Common myeloid progenitor, CD34-positive (primary cell): ENCODE data around the gene SLC25A25.

Experiments
- CTCF ChIA-PET: fragments of 350-600 bp; sonication (Branson Sonifier 250); formaldehyde crosslinking; loops from one replicate; lab custom pipeline; 2021; ENCODE audit warnings: antibody characterized with exemption; lab: Charles Lee
- POLR2A ChIA-PET: fragments of 350-600 bp; sonication (Branson Sonifier 250); formaldehyde crosslinking; loops from one replicate; lab custom pipeline; 2021; ENCODE audit warnings: antibody characterized with exemption; lab: Charles Lee
- DNase-seq, 3 donors: peaks; one replicate each; pipeline versions ENCODE4 v3.0.0 to v3.0.0-alpha.2; 2013
- H3K27ac ChIP-seq, 2 experiments: 1 replicate in 1 of 2; 2 replicates in 1 of 2; pipeline ENCODE4 v1.7.0; 2013; ENCODE audit warnings: inconsistent platforms in 2 of 2, low read length in 2 of 2, mild to moderate bottlenecking in 2 of 2, low read depth in 1 of 2, moderate library complexity in 1 of 2; ENCODE audit not compliant: severe bottlenecking in 2 of 2, insufficient read depth in 1 of 2, poor library complexity in 1 of 2
- H3K27me3 ChIP-seq, 5 experiments: replicated peaks in 2 of 5; 1 replicate in 3 of 5; 2 replicates in 2 of 5; pipeline versions ENCODE4 v1.6.1 to v1.7.0; 2013; ENCODE audit warnings: low read length in 4 of 5, mild to moderate bottlenecking in 2 of 5, moderate library complexity in 2 of 5, inconsistent platforms in 1 of 5; ENCODE audit not compliant: insufficient read depth in 5 of 5, control insufficient read depth in 4 of 5
- H3K36me3 ChIP-seq, 4 experiments: 1 replicate in 2 of 4; 2 replicates in 2 of 4; pipeline versions ENCODE4 v1.6.1 to v1.7.0; 2013; ENCODE audit warnings: low read length in 3 of 4, control low read depth in 1 of 4, mild to moderate bottlenecking in 1 of 4; ENCODE audit not compliant: control insufficient read depth in 4 of 4, insufficient read depth in 4 of 4
- H3K4me1 ChIP-seq, 4 experiments: 1 replicate in 3 of 4; 2 replicates in 1 of 4; pipeline versions ENCODE4 v1.6.1 to v1.7.1; 2013; ENCODE audit warnings: low read length in 3 of 4, mild to moderate bottlenecking in 3 of 4, control low read depth in 1 of 4, inconsistent platforms in 1 of 4, moderate library complexity in 1 of 4; ENCODE audit not compliant: control insufficient read depth in 4 of 4, insufficient read depth in 4 of 4; ENCODE audit errors: control extremely low read depth in 1 of 4
- H3K4me3 ChIP-seq, 7 experiments: 1 replicate in 4 of 7; 2 replicates in 3 of 7; pipeline versions ENCODE4 v1.5.1 to v1.7.0; 2013; ENCODE audit warnings: mild to moderate bottlenecking in 7 of 7, low read length in 6 of 7, moderate library complexity in 6 of 7, inconsistent platforms in 2 of 7, low read depth in 2 of 7, control low read depth in 1 of 7; ENCODE audit not compliant: insufficient read depth in 4 of 7, control insufficient read depth in 1 of 7; ENCODE audit errors: extremely low read depth in 1 of 7
- H3K9me3 ChIP-seq, 5 experiments: 1 replicate in 4 of 5; 2 replicates in 1 of 5; pipeline versions ENCODE4 v1.6.1 to v1.7.1; 2013; ENCODE audit warnings: low read length in 4 of 5, mild to moderate bottlenecking in 2 of 5, inconsistent platforms in 1 of 5, low read depth in 1 of 5, moderate library complexity in 1 of 5; ENCODE audit not compliant: control insufficient read depth in 4 of 5, insufficient read depth in 2 of 5; ENCODE audit errors: control extremely low read depth in 1 of 5
- whole genome bisulfite sequencing: methylation state at CpG from one replicate; pipeline ENCODE4 v1.1.5; 2013; ENCODE audit not compliant: insufficient coverage; 5-methylcytosine and 5-hydroxymethylcytosine counted together

SLC25A25 gene

DNA sequence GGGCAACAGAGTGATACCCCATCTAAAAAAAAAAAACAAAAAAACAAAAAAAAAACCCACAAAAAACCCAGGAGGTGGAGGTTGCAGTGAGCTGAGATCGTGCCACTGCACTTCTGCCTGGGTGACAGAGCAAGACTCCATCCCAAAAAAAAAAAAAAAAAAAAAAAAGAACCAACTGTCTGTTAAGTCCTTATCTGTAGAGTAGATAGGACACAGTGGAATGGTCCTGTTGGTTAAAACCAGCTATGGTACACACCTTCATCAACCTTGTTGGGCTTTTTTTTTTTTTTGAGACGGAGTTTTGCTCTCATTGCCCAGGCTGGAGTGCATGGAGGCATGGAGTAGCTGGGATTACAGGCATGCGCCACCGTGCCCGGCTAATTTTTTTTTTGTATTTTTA lies 12.2 kb downstream of the SLC25A25 start:
- no peaks in the 10 kb centered on the region for H3K9me3 ChIP-seq
- DNase-seq: no peak
- H3K27ac ChIP-seq: peak overlapping the region in 1 of 2 experiments; percentile 62
- CTCF ChIA-PET: interaction anchor here (0.9 to 1.4 kb wide), 6 partner anchors 8 to 132 kb away, joined by 3 to 4 read pairs (median 3); no protein-coding TSS in a partner anchor
- no CpG with 5 or more reads among the region's 5 CpGs for WGBS
- no peaks in the 10 kb centered on the region for H3K27me3 ChIP-seq
- peaks cover 0 to 5% (median under 1%) of the 10 kb centered on the region in 4 experiments for H3K36me3 ChIP-seq
- no peak overlapping the region for H3K4me3 ChIP-seq
- peaks cover 0 to 35% (median 7%) of the 10 kb centered on the region in 4 experiments for H3K4me1 ChIP-seq
- POLR2A ChIA-PET: interaction anchor here (0.6 kb wide), 1 partner anchor 11 kb away, joined by 4 read pairs; no protein-coding TSS in a partner anchor

- Histone ChIP-seq H3K9me3 (no peaks in the 10 kb centered on the region), H3K36me3 (peaks cover 0 to 5% (median under 1%) of the 10 kb centered on the region in 4 experiments), H3K4me3 (no peak overlapping the region), H3K27ac (peak overlapping the region in 1 of 2 experiments; percentile 62), H3K4me1 (peaks cover 0 to 35% (median 7%) of the 10 kb centered on the region in 4 experiments), H3K27me3 (no peaks in the 10 kb centered on the region)
- no peak for DNase-seq
- no CpG with 5 or more reads among the region's 3 CpGs for WGBS
- ChIA-PET POLR2A (interaction anchor here (0.5 kb wide), 1 partner anchor 9 kb away, joined by 4 read pairs; no protein-coding TSS in a partner anchor), CTCF (interaction anchor here (0.9 to 1.4 kb wide), 6 partner anchors 8 to 133 kb away, joined by 3 to 4 read pairs (median 3); no protein-coding TSS in a partner anchor)
Measured at GRCh38 chr9:128081056-128081455, 13.0 kb downstream of the SLC25A25 start.

DNA sequence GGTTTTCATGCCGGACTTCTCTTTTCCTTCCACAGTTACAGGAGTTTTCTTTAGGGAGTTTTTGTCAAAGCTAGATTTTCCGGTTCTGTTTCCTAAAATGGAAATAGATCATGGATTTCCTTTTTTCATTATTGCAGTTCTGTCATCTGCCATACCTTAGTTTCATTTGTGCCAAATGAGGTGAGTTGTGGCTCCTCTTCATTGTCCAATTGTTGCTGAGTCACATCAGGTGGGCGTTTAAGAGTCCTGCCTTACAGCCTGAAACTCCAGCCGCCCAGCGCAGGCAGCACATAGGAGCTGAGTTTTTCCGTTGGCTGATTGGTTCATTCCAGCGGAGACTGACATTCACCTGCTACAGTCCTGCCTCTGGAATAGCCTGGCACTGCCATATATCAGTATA lies 14.1 kb downstream of the SLC25A25 start:
- ChIA-PET CTCF (interaction anchor here (0.7 to 2.0 kb wide), 7 partner anchors 10 to 139 kb away, joined by 3 to 8 read pairs (median 3); partner anchors contain the start of gene SLC25A25), POLR2A (no interaction called here)
- H3K27me3 ChIP-seq: no peaks in the 10 kb centered on the region
- no peak overlapping the region for H3K4me3 ChIP-seq
- H3K9me3 ChIP-seq: no peaks in the 10 kb centered on the region
- H3K4me1 ChIP-seq: peaks cover 0 to 35% (median 7%) of the 10 kb centered on the region in 4 experiments
- DNase-seq: no peak
- peak overlapping the region in 1 of 2 experiments; percentile 62 for H3K27ac ChIP-seq
- WGBS: 47% methylated on average over 4 of the region's 7 CpGs
- no peaks in the 10 kb centered on the region for H3K36me3 ChIP-seq

- Histone ChIP-seq H3K36me3 (peaks cover 0 to 2% (median 0%) of the 10 kb centered on the region in 4 experiments), H3K9me3 (no peaks in the 10 kb centered on the region), H3K27me3 (no peaks in the 10 kb centered on the region), H3K4me1 (peaks cover 0 to 16% (median 2%) of the 10 kb centered on the region in 4 experiments), H3K27ac (no peak overlapping the region), H3K4me3 (no peak overlapping the region)
- DNase-seq: no peak
- ChIA-PET CTCF (interaction anchor here (0.7 to 2.2 kb wide), 11 partner anchors 8 to 51 kb away, joined by 3 to 13 read pairs (median 4); no protein-coding TSS in a partner anchor), POLR2A (no interaction called here)
- 100% methylated on average over 1 of the region's 4 CpGs for WGBS
Measured at GRCh38 chr9:128084746-128085145, 16.7 kb downstream of the SLC25A25 start.

- ChIA-PET POLR2A (no interaction called here), CTCF (interaction anchor here (1.4 to 4.7 kb wide), 3 partner anchors 9 to 130 kb away, joined by 3 to 34 read pairs (median 5); no protein-coding TSS in a partner anchor)
- peaks cover 0 to 14% (median 2%) of the 10 kb centered on the region in 4 experiments for H3K4me1 ChIP-seq
- no peak overlapping the region for H3K4me3 ChIP-seq
- no peaks in the 10 kb centered on the region for H3K27me3 ChIP-seq
- 100% methylated on average over 1 of the region's 4 CpGs for WGBS
- peaks cover 0 to 2% (median 0%) of the 10 kb centered on the region in 4 experiments for H3K36me3 ChIP-seq
- no peaks in the 10 kb centered on the region for H3K9me3 ChIP-seq
- no peak for DNase-seq
- no peak overlapping the region for H3K27ac ChIP-seq
Measured at GRCh38 chr9:128085943-128086342, 17.9 kb downstream of the SLC25A25 start.

- ChIA-PET POLR2A (no interaction called here), CTCF (interaction anchor here (1.3 to 4.7 kb wide), 8 partner anchors 10 to 132 kb away, joined by 3 to 34 read pairs (median 5); no protein-coding TSS in a partner anchor)
- H3K27me3 ChIP-seq: no peaks in the 10 kb centered on the region
- H3K4me1 ChIP-seq: peaks cover 0 to 13% (median 4%) of the 10 kb centered on the region in 4 experiments
- DNase-seq: no peak
- peaks cover 0 to 2% (median 0%) of the 10 kb centered on the region in 4 experiments for H3K36me3 ChIP-seq
- no peaks in the 10 kb centered on the region for H3K9me3 ChIP-seq
- no peak overlapping the region for H3K4me3 ChIP-seq
- H3K27ac ChIP-seq: no peak overlapping the region
- 99% methylated on average over 6 of the region's 10 CpGs for whole genome bisulfite sequencing
Measured at GRCh38 chr9:128087262-128087661, 19.2 kb downstream of the SLC25A25 start.
